Stimulated activated CD4-positive, alpha-beta T cell treated with anti-CD3 and anti-CD28 coated beads, Interleukin-1b, Interleukin-23, amount 100 ng/mL, for 48 hours (primary cell): ENCODE measurements around the gene H2BW1.
"Not testable (repeated sequence)": the region's sequence is repeated elsewhere in the genome, so short reads cannot be mapped to it uniquely, and the experiment has no call there.

ENCODE experiments used
- DNase-seq: peaks from one replicate; pipeline ENCODE4 v3.0.0-alpha.2; 2020

H2BW1 gene

DNA sequence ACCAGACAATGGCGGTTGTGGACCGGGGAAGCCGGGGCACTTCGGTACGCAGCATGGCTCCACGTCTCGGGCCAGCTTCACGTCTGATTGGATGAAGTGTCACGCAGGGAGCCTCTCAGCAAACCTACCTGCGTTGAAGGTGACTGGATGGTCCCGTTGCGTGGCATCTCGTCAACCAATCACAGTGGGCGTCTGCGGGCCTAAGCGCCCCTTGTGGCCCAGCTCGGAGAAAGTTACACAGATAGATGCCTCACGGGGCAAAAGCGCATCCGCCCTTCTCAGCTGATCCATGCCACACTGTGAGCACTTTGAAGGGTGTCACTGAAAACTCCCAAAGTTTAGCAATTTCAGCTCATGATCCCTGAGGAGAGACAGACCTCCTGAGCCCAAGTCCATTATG lies at the start of gene H2BW1:
H2BW1 (minus strand) TSS at position 103 of the 400 bp plus-strand sequence. CDS start 132 bp downstream, outside the sequence.
- no peak for DNase-seq

GRCh38 chrX:104062636-104063035 lies 49.1 kb upstream of the H2BW1 start:
- not testable (repeated sequence) for DNase-seq

GRCh38 chrX:104054956-104055355 lies 41.4 kb upstream of the H2BW1 start:
- not testable (repeated sequence) for DNase-seq

GRCh38 chrX:104047171-104047570 lies 33.7 kb upstream of the H2BW1 start:
- no peak for DNase-seq

DNA sequence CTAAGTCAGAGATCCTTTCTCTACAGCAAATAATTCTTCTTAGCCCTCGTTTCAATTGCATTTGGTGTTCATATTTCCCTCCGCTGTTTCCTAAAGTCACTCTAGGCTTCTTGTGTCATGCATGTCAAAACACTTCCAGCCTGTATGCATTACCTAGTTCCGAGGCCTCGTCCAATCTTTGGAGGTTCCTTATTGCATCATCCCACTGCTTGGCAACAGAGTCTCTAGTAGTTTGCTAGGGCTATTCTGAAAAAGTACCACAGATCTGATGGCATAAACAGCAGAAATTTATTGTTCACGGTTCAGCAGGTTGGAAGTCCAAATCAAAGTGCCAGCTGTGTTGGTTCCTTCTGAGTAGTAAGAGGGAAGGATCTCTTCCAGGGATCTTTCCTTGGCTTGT lies 32.1 kb upstream of the H2BW1 start:
- no peak for DNase-seq

- DNase-seq, result no peak
These were observed 27.5 kb upstream of the H2BW1 start for GRCh38 chrX:104041003-104041402.

GRCh38 chrX:104039689-104040505 lies 26.4 kb upstream of the H2BW1 start, which contains the start of gene H2BW2:
Gene H2BW2 (plus strand): TSS chrX:104039956. CDS start chrX:104039995, 39 bp downstream.
- no peak for DNase-seq

- no peak for DNase-seq
These were observed 4.6 kb upstream of the H2BW1 start for GRCh38 chrX:104018126-104018525.

GRCh38 chrX:104015576-104015975 lies 2.1 kb upstream of the H2BW1 start:
- DNase-seq, result not testable (repeated sequence)

DNA sequence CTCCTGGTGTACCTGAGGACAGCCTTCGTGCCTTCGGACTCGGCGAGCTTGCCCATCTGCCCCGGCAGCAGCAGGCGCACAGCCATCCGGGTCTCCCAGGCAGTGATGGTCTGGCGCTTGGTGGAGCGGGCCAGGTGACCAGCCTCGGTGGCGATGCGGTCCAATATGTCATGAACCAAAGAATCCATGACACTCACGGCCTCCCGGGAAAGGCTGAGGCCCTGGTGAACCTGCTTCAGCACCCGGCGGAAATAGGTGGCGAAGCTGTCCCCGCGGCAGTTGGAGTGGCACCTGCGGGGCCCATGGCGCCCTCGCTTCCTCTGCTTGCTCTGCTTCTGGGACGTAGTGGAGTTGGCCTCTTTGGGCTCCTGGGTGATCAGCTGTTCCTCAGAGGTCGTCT lies 350 bp downstream of the H2BW1 start:
- DNase-seq, result no peak

DNA sequence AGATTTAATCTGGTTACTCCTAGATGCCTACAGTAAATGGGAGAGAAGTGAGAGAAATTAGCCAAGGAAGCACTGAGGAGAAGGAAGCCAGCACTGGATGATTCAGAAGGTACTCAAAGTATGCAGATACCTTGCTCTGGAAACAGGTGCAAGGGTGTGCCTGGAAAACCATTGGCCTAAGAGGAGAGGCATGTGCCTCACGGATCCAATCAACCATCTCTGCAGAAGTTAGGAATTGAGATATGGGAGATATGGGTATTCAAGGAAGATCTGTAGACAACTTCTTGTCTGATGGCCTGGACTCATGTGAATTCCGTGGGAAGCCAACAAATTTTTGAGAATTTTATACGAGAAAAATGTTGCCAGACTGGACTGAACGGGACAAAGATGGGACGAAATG lies 4.7 kb downstream of the H2BW1 start:
- DNase-seq, result no peak

GRCh38 chrX:103999234-103999633 lies 14.3 kb downstream of the H2BW1 start:
- DNase-seq, result no peak

- not testable (repeated sequence) for DNase-seq
These were observed 30.0 kb downstream of the H2BW1 start for GRCh38 chrX:103983508-103983907.

DNA sequence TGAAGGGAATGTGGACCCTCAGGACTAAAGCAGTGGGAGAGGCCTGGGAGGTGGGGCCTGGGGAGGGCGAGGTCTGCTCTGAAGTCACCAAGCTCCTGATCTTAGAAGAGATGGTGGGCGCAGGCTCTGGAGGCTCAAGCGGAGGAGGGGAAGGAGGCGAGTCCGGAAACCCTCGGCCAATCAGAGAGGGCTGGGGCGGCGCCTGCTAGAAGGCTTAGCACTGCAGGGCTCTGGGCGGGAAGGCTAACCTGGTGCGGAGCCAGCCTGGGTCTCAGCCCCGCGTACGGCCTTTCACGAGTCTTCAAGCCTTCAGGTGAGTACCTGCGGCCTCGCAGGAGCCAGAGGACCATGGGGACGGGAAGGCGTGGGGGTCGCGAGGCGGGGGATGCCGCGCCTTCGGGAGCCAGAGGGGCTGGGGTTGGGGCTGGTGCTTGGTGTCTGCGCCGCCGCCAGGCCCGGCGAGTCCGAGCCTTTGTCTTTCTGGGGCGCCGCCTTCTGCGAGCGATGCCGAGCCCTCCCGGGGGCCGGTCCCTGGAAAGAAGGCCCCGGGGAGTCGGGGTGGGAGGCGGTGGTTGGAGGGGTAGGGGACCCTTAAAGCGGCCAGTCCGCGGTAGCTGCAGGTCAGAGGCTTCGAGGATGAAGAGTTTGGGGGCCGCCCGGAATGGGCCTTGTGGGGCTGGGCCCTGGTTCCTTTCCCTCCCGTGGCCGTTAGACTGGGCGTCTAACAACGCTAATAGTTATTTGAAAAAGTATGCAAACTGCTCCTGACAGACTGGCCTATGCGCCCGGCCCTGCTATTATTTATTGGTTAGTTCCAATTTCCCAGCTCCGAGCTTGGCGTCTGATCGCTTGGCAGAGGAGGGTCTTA lies 50.9 kb downstream of the H2BW1 start, which contains the start of gene TMSB15B:
TMSB15B (plus strand) TSS at position 217 of the 868 bp plus-strand sequence.
- DNase-seq, result not testable (repeated sequence)
